Endometrium (tissue), 2 donors: ENCODE measurements around the gene NTSR1.

Experiments
- FAIRE-seq: peaks from 2 replicates; lab custom pipeline; 2012; peaks lifted over from hg19 to GRCh38; lab: Jason Lieb, UNC
- donor health status: control.
- donor health status: control.

NTSR1 gene

DNA sequence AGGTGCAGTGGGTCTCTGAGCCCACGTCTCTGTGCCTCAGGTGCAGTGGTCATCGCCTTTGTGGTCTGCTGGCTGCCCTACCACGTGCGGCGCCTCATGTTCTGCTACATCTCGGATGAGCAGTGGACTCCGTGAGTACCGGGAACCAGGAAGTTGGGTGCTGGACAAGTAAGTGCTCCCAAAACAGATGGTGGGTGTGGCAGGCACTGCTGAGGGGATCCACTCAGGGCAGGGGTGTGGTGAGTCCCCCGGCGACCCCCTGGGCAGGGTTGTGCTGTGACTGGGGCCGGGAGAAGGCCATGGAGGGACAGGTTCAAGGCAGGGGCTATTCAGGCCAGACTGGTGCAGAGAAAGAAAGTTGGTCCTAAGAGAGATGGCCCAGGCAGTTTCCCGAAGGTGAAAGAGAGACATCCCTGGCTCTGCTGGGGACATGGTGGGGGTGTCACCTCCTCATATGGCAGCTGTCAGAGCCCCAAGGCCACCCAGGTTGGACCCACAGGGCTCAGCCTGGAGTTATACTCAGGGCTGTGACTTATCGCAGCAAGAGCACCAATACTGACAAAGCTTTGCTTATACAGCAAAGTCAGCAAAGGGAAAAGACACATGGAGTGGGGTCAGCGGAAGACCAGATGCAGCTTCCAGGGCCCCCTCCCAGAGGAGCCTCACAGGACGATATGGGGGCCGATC is 49.7 kb downstream of the NTSR1 start:
- no peak for FAIRE-seq

DNA sequence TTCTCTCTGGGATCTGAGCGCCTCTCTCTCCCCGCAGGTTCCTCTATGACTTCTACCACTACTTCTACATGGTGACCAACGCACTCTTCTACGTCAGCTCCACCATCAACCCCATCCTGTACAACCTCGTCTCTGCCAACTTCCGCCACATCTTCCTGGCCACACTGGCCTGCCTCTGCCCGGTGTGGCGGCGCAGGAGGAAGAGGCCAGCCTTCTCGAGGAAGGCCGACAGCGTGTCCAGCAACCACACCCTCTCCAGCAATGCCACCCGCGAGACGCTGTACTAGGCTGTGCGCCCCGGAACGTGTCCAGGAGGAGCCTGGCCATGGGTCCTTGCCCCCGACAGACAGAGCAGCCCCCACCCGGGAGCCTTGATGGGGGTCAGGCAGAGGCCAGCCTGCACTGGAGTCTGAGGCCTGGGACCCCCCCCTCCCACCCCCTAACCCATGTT is 51.4 kb downstream of the NTSR1 start:
- no peak for FAIRE-seq

DNA sequence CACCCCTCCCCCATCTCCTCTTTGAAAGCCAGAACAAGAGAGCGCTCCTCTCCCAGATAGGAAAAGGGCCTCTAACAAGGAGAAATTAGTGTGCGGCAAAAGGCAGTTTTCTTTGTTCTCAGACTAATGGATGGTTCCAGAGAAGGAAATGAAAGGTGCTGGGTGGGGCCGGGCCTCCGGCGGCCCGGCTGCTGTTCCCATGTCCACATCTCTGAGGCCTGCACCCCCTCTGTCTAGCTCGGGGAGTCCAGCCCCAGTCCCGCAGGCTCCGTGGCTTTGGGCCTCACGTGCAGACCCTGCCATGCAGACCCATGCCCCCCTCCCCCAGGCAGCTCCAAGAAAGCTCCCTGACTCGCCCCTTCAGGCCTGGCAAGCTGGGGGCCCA is 51.8 kb downstream of the NTSR1 start:
- no peak for FAIRE-seq

DNA sequence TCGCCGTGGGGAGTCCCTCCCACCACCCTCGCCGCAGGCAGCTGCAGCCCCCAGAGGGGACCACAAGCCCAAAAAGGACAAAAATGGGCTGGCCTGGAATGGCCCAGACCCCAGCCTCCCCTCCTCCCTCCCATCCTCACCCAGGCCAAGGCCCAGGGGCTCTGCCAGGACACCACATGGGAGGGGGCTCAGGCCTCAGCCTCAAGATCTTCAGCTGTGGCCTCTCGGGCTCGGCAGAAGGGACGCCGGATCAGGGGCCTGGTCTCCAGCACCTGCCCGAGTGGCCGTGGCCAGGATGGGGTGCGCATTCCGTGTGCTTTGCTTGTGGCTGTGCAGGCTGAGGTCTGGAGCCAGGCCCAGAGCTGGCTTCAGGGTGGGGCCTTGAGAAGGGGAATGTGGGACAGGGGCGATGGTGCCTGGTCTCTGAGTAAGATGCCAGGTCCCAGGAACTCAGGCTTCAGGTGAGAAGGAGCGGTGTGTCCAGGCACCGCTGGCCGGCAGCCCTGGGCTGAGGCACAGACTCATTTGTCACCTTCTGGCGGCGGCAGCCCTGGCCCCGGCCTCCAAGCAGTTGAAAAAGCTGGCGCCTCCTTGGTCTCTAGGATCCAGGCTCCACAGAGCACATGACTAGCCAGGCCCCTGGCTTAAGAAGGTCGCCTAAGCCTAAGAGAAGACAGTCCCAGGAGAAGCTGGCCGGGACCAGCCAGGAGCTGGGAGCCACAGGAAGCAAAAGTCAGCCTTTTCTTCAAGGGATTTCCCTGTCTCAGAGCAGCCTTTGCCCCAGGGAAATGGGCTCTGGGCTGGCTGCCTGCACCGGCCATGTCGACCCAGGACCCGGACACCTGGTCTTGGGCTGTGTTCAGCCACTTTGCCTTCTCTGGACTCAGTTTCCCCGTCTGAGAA is 52.5 kb downstream of the NTSR1 start:
- FAIRE-seq: no peak

DNA sequence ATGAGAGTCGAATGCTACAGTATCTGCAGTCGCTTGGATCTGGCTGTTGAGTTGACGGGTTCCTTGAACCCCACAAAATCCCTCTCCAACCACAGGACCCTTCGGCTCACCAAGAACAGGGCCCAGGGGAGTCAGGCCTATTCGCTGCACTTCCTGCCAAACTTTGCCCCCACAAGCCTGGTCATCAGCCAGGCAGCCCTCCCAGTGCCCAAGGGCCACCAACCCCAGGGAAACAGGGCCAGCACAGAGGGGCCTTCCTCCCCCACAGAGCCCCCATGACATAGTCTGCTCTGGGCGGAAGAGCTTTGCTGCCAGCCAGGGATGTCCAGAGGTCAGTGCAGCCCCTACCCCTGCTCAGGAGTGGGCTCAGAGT is 53.1 kb downstream of the NTSR1 start:
- no peak for FAIRE-seq

DNA sequence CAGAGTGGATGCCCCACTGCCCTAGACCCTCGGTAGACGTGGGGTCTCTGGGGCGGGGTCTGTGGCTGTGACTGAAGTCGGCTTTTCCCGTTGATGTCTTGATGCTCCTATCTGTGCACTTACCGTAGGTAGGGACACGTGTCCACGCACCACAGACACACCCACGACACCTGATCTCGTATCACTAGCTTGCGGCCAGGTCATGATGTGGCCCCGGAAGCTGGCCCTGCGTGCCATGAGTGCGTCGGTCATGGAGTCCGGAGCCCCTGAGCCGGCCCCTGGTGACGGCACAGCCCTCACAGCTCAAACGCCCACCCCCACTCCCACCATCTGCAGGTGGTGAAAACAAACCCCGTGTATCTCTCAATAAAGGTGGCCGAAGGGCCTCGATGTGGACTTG is 53.7 kb downstream of the NTSR1 start:
- FAIRE-seq: no peak

DNA sequence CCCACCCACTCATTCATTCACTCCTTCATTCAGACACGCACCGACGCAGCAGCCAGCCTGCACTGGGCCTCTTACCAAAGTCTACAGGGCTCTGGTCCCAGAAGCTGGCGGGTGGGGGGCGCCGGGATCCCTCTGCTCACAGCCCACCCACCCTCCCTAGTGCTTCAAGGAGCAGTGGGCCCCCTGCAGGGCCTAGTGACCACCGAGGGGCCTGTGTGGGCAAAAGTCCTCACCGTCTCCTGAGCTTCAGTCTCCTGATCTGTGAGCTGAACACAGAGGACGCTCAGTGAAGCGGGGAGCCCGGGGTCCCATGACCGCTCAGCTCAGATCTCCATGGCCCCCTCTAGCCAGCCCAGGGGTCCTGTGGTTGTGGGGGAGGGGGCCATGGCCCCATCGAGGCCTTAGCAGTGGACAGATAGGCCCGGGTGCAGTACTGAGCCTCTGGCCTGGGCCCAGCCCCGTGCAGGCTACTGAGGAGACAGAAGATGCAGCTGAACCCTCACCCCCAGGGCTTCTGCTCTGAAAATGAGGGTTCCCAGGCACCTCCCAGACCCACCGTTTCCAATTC is 54.2 kb downstream of the NTSR1 start:
- no peak for FAIRE-seq

DNA sequence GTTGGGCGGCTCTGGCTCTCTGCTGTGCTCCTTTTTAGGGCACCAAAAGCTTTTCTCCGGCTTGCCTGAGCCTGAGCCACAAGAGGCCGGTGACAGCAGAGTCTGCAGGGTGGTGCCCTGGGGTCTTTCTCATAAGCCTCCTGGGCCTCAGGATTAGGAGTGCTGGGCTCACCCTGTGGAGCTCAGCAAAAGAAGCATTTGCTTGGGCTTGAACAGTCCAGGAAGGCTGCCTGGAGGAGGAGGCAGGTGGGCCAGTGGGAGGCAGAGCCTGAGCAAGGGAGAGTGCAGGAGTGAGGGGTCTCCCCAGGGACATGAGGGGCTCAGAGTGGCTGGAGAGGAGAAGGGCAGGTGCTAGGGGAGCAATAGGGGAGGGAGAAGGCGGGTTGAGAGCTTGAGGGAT is 54.8 kb downstream of the NTSR1 start:
- FAIRE-seq: no peak

DNA sequence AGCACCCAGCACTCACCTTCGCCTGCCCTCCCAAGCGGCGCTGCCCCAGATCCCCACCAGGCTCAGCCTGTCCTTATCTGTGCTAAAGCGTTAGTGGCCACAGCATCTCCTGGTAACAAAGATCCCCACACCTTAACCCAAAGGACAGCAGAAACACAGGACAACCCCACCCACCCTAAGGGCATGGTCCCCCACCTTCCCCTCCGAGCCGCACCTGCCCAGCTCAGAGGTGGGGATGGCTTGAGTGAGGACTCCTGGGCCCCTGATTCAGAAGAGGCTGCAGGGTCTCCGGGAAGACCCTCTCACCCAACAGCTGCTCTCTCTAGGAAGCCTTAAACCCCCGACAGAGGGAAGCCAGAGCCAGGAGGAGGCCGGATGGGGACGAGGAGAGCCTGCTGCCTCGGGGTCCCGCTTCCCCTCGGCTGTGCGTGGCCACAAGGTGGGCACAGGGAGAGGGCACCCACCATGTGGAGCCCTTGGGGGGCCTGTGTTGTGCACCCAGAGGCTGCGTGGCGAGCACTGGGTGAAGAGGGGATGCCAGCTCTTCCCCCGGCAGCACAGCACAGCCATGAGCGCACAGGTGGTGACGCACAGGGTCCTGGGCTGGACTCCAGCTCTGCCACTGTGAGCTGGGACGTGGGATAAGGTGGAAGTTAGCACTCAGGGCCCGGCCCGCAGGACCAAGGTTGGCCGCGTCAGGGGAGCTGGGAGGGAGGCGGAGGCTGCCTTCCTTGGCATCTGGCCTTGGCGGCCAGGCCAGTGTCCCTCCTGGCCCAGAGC is 55.7 kb downstream of the NTSR1 start:
- no peak for FAIRE-seq

DNA sequence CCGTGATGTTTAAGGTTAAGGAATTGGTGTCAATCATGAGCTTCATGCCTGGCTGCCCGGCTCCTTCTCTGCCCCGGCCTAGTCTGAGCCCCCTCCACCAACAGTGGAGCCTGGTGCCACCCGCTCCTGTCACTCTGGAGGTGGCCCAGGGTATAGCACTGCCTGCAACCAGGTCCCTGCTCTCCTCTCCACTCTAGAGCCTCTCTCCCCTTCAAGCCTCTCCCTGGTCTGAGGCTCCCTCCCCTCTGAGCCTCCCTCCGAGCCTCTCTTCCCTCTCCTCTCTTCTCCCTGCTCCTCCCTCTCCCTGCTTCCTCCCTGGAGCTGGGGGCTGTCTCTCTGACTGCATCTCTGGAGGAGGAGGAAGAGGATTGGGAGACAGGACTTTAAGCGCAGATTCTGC is 56.4 kb downstream of the NTSR1 start:
- FAIRE-seq: no peak

DNA sequence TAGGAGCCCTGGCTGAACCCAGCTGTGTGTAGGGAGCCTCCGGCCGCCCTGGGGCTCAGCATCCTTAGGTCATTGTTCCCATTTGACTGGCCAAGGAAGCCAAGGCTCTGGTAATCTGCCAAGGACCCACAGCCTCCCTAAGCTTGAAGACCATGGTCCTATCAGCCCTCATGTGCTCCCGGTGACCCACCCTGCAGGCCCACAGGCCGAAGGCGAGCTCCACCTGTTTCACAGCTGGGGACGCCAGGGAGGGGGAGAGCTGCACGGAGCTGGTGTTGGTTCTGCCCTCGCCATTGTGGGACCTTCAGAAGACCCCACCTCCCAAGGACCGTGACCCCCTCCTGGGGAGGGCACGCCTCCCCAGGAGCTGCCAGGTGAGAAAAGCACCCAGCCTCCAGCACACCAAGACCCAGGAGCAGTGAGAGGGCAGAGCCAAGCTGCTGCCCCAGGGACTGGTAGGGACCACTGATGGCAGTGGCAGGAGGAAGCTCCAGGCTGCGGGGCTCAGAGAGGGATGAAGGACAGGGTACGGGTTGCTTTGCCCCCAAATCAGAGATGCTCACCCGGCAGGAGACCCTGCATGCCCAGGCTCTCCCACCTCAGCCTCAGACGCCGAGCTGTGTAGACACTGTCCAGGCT is 56.9 kb downstream of the NTSR1 start:
- FAIRE-seq: no peak

DNA sequence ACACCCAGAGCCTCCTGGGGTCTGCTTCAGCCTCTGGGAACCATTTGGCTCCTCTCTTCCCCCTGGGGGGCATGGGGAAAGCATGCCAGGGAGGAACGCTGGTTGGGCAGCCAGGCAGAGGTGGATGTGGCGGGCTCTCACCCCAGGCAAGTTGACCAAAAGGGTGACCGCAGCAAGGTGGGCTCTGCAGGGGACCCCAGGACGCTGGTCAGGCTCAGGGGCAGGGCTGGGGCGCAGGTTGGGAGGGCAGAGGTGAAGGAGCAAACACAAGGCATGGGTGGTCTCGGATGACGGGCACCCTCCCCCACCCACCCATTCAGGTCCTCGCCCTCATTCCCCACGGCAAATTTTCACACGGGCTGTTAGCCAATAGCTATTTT is 57.4 kb downstream of the NTSR1 start:
- FAIRE-seq: no peak

DNA sequence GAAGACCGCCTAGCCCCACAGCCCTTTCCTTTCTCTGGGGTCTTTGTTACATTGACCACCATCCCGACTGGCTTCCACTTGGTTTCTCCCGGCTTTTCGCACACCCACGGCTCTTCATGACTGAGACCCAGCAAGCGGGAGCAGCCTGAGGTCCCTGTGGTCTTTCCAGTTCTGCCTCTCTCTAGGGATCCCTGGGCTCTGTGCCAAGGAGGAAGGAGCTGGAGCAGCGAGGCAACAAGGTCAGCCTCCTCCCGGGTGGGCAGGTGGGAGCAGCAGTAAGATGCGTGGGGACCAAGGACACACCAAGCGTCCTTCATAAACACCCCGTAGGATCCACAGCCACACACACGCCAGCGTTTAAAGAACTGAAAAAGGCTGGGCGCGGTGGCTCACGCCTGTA is 58.1 kb downstream of the NTSR1 start:
- no peak for FAIRE-seq

DNA sequence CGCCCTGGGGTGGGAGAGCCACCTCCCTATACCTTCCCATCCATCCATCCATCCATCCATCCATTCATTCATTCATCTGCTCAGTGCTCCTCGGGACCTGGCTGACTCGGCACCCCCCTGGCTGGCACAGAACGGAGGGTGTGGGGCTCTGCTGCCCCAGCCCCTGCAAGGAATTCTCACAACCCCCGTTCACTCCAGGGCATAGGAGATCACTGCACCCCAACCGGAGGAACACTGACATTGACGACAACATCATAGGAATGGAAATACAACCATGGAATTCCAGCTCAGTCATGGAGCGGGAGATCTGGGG is 59.6 kb downstream of the NTSR1 start:
- FAIRE-seq: no peak

DNA sequence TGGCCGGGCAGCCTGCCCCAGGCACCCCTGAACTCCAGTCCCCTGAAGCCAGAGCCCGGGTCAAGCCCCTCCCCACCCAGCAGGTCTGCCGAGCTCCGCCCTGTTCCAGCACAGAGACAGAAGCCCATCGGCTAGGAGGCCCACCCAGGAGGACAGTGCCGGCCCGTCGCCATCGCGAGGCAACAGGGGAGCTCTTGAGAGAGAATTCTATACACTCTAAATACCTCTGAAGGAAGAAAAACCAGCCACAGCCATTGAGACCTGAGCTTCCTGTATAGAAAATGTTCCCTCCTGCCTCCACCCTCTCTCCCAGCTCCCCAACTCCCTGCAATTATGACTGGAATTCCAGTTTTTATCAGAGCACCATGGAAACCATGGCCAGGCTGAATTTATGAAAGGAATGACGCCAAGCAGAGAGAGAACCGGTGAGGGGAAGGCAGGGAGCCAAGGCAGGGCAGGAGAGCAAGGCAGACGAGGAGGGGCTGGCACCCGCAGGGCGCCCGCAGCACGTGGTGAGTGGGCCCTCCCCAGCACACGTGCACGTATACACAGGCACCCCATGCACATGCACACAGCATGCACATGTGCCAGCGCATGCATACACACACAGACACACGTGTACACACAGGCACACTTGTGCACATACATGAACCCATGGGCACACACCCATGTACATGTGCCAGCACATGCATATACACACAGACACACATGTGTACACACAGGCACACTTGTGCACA is 60.1 kb downstream of the NTSR1 start:
- no peak for FAIRE-seq

DNA sequence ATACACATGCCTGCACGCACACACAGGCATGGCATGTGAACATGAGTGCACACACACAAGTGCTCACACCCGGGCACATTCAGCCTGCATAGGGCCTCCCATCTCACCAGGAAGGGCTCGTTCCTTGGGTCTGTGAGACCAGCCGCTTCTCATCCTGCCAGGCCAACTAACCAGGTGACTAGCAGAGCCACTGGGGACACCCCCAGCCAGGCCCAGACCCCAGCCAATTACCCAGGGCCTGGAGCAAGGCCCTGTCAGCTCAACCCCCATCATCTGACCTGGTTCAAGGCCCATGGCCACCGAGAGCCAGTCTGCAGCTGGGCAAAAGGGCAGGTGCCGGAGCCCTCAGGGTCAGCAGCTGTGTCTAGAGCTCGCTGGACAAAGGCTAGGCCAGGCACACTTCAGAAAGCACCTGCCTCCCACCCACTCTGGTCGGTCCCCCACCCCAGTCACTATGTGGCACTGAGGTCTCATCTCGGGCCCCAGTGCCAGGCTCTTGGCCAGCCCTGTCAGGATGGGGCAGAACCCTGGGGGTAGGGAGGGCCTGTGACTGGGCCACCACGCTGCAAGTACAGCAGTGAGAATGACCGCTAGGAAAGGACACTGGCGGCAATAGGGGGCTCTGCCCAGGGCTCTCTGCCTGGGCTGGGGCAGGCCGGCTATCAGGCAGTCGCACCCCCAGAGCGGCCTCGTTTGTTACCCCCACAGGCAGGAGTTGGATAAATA is 60.9 kb downstream of the NTSR1 start:
- FAIRE-seq: no peak

DNA sequence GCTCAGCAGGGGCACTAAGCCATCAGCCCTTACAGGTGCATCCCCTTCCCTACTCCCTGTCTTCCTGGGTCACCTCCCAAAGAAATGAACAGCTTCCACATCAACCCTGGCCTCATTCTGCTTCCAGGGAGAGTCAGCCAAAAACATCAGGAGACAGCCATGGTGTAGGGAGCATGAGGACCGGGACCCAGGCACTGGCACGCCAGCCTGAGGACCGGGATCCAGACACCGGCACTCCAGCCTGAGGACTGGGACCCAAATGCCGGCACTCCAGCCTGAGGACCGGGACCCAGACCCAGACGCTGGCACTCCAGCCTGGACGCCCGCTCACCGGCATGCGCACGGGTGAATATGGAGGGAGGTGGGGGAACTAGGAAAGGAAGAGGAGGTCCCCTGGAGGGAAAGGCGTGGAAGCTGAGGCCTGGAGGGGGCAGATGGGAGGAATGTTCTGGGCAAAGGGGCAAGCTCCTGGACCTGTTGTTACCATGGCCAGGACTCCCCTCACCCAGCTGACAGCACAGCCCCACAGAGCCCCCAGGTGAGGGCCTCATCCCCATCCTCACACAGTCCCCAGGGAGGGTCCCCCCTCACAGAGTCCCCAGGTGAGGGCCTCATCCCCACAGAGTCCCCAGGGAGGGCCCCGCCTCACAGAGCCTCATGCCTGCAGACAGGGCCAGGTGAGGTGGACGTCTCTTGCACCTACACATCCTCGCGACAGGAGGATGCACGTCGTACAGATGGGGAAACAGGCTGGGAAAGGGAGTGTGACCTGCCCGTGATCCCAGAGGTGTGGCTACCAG is 61.7 kb downstream of the NTSR1 start:
- FAIRE-seq: no peak

DNA sequence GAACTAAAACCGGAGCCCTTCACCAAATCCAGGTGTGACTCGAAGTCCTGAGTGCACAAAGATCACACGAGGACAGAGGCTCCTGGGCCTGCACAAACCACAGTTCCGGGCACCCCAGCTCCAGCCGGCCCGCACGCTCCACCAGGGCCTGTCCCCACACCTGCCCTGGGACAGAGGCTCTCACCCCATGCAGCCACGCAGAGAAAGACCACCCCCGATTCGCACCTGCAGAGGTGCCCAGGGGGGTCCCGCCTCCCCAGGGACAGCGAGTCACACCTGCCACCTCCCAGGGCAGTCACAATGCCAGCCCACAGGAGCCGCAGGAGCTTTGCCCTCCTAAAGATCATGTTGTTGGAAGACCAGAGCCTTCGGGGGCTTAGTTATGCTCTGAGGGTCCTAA is 62.3 kb downstream of the NTSR1 start:
- FAIRE-seq: no peak

DNA sequence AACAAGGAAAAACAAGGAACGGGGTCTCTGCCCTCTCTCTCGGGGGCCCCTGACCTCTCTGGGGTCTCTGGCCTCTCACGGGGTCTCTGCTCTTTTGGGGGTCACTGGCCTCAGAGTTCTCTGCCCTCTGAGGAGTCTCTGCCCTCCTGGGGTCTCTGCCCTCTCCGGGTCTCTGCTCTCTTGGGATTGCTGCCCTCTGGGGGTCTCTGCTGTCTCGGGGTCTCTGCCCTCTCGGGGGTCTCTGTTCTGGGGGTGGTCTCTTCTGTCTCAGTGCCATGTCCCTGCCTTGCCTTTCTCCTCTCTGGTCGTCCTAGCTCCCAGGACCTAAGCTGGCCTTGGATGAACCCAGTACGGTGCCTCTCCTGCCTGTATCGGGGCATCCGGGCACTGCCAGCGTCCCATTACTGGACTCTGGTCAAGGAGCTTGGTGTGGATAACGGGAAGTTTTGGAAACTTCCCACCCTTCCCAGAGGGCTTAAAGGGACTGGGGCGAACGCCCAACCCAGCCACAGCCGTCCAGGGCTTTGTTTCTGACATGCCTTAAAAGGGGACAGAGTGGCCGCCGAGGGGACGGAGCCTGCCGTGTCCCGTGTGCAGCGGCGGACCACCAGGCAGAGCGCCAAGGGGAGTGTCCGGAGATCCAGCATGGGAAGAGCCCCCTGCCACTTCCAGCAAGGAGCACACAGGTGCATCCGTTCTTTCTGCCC is 62.9 kb downstream of the NTSR1 start:
- no peak for FAIRE-seq
